SK-N-SH (cell line): Measurements from ENCODE around the gene CAPN7. TPM values are rescaled to one million over a fixed set of nuclear protein-coding genes. Genes with fewer than 3 reads are reported as not detected.

ENCODE experiments used
- CTCF ChIA-PET: fragments of 300-600, 350-600 bp; formaldehyde crosslinking; extraction: SDS; loops from one replicate; lab custom pipeline; 2021; lab: Yijun Ruan, JAX
- POLR2A ChIA-PET: fragments of 350-600 bp; sonication (Branson Sonifier 250); formaldehyde crosslinking; extraction: SDS; loops from one replicate; lab custom pipeline; 2020; ENCODE audit warnings: antibody characterized with exemption, inconsistent platforms; lab: Yijun Ruan, JAX
- DNase-seq: peaks from one replicate; pipeline ENCODE4 v3.0.0; 2012
- H2AFZ ChIP-seq: fragments of 200-600 bp; sonication (generic); 2 replicates; pipeline ENCODE4 v1.8.1; 2016; ENCODE audit warnings: antibody characterized with exemption, mild to moderate bottlenecking, low read depth
- H3F3A ChIP-seq: fragments of 200-600 bp; sonication (generic); replicated peaks from 2 replicates; pipeline ENCODE3; 2016; ENCODE audit warnings: antibody characterized with exemption, mild to moderate bottlenecking; ENCODE audit not compliant: insufficient read depth
- H3K27ac ChIP-seq, 2 experiments: fragments of 200-500 bp in 1 of 2; fragments of 200-600 bp in 1 of 2; sonication (Bioruptor generic) in 1 of 2; sonication (generic), shearing (Covaris generic) in 1 of 2; 2 replicates each; pipeline versions ENCODE4 v1.5.1 to v1.6.1; 2014 to 2016; ENCODE audit warnings: low read depth in 2 of 2, inconsistent platforms in 1 of 2, low read length in 1 of 2, mild to moderate bottlenecking in 1 of 2, mixed read lengths in 1 of 2
- H3K27me3 ChIP-seq: fragments of 200-600 bp; sonication (generic), shearing (Covaris generic); 2 replicates; pipeline ENCODE4 v1.6.1; 2016; ENCODE audit warnings: mixed run types; ENCODE audit not compliant: insufficient read depth
- H3K36me3 ChIP-seq, 2 experiments: fragments of 200-500 bp in 1 of 2; fragments of 200-600 bp in 1 of 2; sonication (Bioruptor generic) in 1 of 2; sonication (generic) in 1 of 2; replicated peaks in 1 of 2; 2 replicates each; pipeline versions ENCODE3 to v1.5.1; 2014 to 2016; ENCODE audit warnings: low read length in 1 of 2, mild to moderate bottlenecking in 1 of 2; ENCODE audit not compliant: insufficient read depth in 2 of 2, control insufficient read depth in 1 of 2
- H3K4me1 ChIP-seq, 2 experiments: fragments of 200-500 bp in 1 of 2; fragments of 200-600 bp in 1 of 2; sonication (Bioruptor generic) in 1 of 2; sonication (generic), shearing (Covaris generic) in 1 of 2; 2 replicates each; pipeline versions ENCODE4 v1.5.1 to v1.6.1; 2014 to 2016; ENCODE audit warnings: low read depth in 1 of 2, low read length in 1 of 2, mixed run types in 1 of 2; ENCODE audit not compliant: insufficient read depth in 2 of 2, control insufficient read depth in 1 of 2
- H3K4me2 ChIP-seq: fragments of 200-600 bp; sonication (generic), shearing (Covaris generic); 2 replicates; pipeline ENCODE4 v1.6.1; 2017; ENCODE audit warnings: mixed run types
- H3K4me3 ChIP-seq, 2 experiments: fragments of 200-500 bp in 1 of 2; fragments of 200-600 bp in 1 of 2; sonication (Bioruptor generic) in 1 of 2; sonication (generic), shearing (Covaris generic) in 1 of 2; 2 replicates each; pipeline versions ENCODE4 v1.5.1 to v1.8.1; 2014 to 2016; ENCODE audit warnings: low read depth in 2 of 2, inconsistent platforms in 1 of 2, low read length in 1 of 2, mild to moderate bottlenecking in 1 of 2, mixed read lengths in 1 of 2, moderate library complexity in 1 of 2
- H3K79me2 ChIP-seq: fragments of 200-600 bp; sonication (generic); 2 replicates; pipeline ENCODE4 v1.8.1; 2017; ENCODE audit warnings: mild to moderate bottlenecking; ENCODE audit not compliant: insufficient read depth
- H3K9ac ChIP-seq: fragments of 200-600 bp; sonication (generic); 2 replicates; pipeline ENCODE4 v1.6.1; 2017; ENCODE audit warnings: mixed run types
- H3K9me2 ChIP-seq: fragments of 200-600 bp; sonication (generic); 2 replicates; pipeline ENCODE4 v1.6.1; 2017; ENCODE audit warnings: mixed run types
- H3K9me3 ChIP-seq: fragments of 200-600 bp; sonication (generic); 2 replicates; pipeline ENCODE4 v1.6.1; 2017; ENCODE audit warnings: mixed run types, mild to moderate bottlenecking, moderate library complexity
- H4K20me1 ChIP-seq: fragments of 200-600 bp; sonication (generic); 2 replicates; pipeline ENCODE4 v1.6.1; 2017; ENCODE audit warnings: mild to moderate bottlenecking, mixed run types; ENCODE audit not compliant: insufficient read depth
- CHD2 ChIP-seq: fragments of 150-350 bp; IDR thresholded peaks from 2 replicates; pipeline ENCODE4 v1.6.1; 2018; ENCODE audit warnings: low read length; ENCODE audit not compliant: partially characterized antibody
- CTCF ChIP-seq: fragments of 200-600 bp; sonication (generic); IDR thresholded peaks from 2 replicates; pipeline ENCODE4 v1.6.1; 2017; ENCODE audit warnings: antibody characterized with exemption, mild to moderate bottlenecking, moderate library complexity
- EP300 ChIP-seq, 2 experiments: IDR thresholded peaks; 2 replicates each; pipeline versions ENCODE4 v1.4.0 to v1.6.1; 2012; ENCODE audit warnings: borderline replicate concordance in 1 of 2, low read depth in 1 of 2, low read length in 1 of 2
- GATA2 ChIP-seq: sonication (generic); formaldehyde crosslinking; IDR thresholded peaks from 2 replicates; pipeline ENCODE4 v1.5.0; 2020; ENCODE audit warnings: mild to moderate bottlenecking, missing genetic modification reagents
- MXI1 ChIP-seq: IDR thresholded peaks from 2 replicates; pipeline ENCODE4 v1.6.1; 2012; ENCODE audit warnings: mild to moderate bottlenecking, low read depth, low read length, improper control_type of control experiment
- PBX3 ChIP-seq: IDR thresholded peaks from 2 replicates; pipeline ENCODE4; 2012
- RAD21 ChIP-seq: IDR thresholded peaks from 2 replicates; pipeline ENCODE4 v1.6.1; 2012; ENCODE audit warnings: mild to moderate bottlenecking, low read length
- RXRA ChIP-seq: IDR thresholded peaks from 2 replicates; pipeline ENCODE4 v1.4.0; 2012; ENCODE audit warnings: low read depth, mild to moderate bottlenecking, borderline replicate concordance
- SMC3 ChIP-seq: IDR thresholded peaks from 2 replicates; pipeline ENCODE4 v1.6.1; 2012; ENCODE audit warnings: low read depth, low read length, improper control_type of control experiment
- TAF1 ChIP-seq: IDR thresholded peaks from 2 replicates; pipeline ENCODE4 v1.6.1; 2012; ENCODE audit warnings: low read depth, mild to moderate bottlenecking, low read length, moderate library complexity, borderline replicate concordance
- TCF12 ChIP-seq: IDR thresholded peaks from 2 replicates; pipeline ENCODE4 v1.4.0; 2012
- WGBS: methylation state at CpG from one replicate; pipeline ENCODE4 v1.1.6; 2017; ENCODE audit warnings: low lambda C conversion rate; 5-methylcytosine and 5-hydroxymethylcytosine counted together
- polyA plus RNA-seq, 3 experiments: library from polyadenylated mRNA; depleted of rRNA; stranded (reverse); fragments of >200 nt; gene quantifications; 2 replicates each; pipeline ENCODE4 v1.2.3, GENCODE V29; 2012
- TF ChIP-seq, protein P1 (sequence below): fragments of 150-350 bp; IDR thresholded peaks from 2 replicates; pipeline ENCODE4 v1.6.1; 2017; ENCODE audit warnings: antibody characterized with exemption, low read length, low read depth, borderline replicate concordance
- TF ChIP-seq, protein P2 (sequence below): IDR thresholded peaks from 2 replicates; pipeline ENCODE4 v1.4.0; 2012; ENCODE audit warnings: low read depth, borderline replicate concordance

Gene CAPN7
- polyA plus RNA-seq, 1 of the 3 experiments (the other 2 are of a cell fraction) = 7.3 TPM

GRCh38 chr3:15256861-15257341 lies 50.9 kb downstream of the CAPN7 start:
- Histone ChIP-seq H3K4me2 (no peak overlapping the region), H3K9ac (no peak overlapping the region), H3K79me2 (no peaks in the 10 kb centered on the region), H3K36me3 (peaks cover 76 to 87% of the 10 kb centered on the region in 2 experiments), H2AFZ (no peak overlapping the region), H3K27me3 (no peaks in the 10 kb centered on the region), H3K9me3 (no peaks in the 10 kb centered on the region), H3K4me3 (no peak overlapping the region), H3K9me2 (no peaks in the 10 kb centered on the region), H3F3A (peaks cover 4% of the 10 kb centered on the region), H4K20me1 (no peaks in the 10 kb centered on the region), H3K4me1 (peaks cover 0 to under 1% of the 10 kb centered on the region in 2 experiments; a peak in 1 of 4 replicates), H3K27ac (no peak overlapping the region)
- WGBS = 96% methylated on average over 4 of the region's 8 CpGs
- DNase-seq = no peak
- TF ChIP-seq TCF12 = no peak
- TF ChIP-seq GATA2 = no peak
- no peak for TF ChIP-seq MXI1
- TF ChIP-seq RAD21 = no peak
- no peak for TF ChIP-seq SMC3
- TF ChIP-seq, protein P1, sequence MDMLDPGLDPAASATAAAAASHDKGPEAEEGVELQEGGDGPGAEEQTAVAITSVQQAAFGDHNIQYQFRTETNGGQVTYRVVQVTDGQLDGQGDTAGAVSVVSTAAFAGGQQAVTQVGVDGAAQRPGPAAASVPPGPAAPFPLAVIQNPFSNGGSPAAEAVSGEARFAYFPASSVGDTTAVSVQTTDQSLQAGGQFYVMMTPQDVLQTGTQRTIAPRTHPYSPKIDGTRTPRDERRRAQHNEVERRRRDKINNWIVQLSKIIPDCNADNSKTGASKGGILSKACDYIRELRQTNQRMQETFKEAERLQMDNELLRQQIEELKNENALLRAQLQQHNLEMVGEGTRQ = no peak
- no peak for TF ChIP-seq TAF1
- no peak for TF ChIP-seq RXRA
- TF ChIP-seq, protein P2, sequence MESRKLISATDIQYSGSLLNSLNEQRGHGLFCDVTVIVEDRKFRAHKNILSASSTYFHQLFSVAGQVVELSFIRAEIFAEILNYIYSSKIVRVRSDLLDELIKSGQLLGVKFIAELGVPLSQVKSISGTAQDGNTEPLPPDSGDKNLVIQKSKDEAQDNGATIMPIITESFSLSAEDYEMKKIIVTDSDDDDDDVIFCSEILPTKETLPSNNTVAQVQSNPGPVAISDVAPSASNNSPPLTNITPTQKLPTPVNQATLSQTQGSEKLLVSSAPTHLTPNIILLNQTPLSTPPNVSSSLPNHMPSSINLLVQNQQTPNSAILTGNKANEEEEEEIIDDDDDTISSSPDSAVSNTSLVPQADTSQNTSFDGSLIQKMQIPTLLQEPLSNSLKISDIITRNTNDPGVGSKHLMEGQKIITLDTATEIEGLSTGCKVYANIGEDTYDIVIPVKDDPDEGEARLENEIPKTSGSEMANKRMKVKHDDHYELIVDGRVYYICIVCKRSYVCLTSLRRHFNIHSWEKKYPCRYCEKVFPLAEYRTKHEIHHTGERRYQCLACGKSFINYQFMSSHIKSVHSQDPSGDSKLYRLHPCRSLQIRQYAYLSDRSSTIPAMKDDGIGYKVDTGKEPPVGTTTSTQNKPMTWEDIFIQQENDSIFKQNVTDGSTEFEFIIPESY = no peak
- TF ChIP-seq EP300 (IDR thresholded peaks at IDR 0.05; ENCODE audit: borderline replicate concordance in 1 of 2, low read depth in 1 of 2, low read length in 1 of 2) = no peak
- no peak for TF ChIP-seq CTCF
- TF ChIP-seq CHD2 = no peak
- no peak for TF ChIP-seq PBX3
- ChIA-PET POLR2A (no interaction called here), CTCF (interaction anchor here (0.9 to 2.1 kb wide), 5 partner anchors 8 to 301 kb away, joined by 3 to 19 read pairs (median 3); no protein-coding TSS in a partner anchor)
